Kidney tubule cell (primary cell): Measurements from ENCODE around the gene MORN5.
"Not testable (repeated sequence)": the region's sequence is repeated elsewhere in the genome, so short reads cannot be mapped to it uniquely, and the experiment has no call there.

ENCODE experiments used
- DNase-seq: peaks from one replicate; pipeline ENCODE4 v3.0.0-alpha.2; 2018; ENCODE audit warnings: low spot score

Gene MORN5

GRCh38 chr9:122159026-122159924 lies at the start of gene MORN5, which contains the start of gene NDUFA8:
Gene MORN5, plus strand, starts transcription at chr9:122159908. Its CDS starts 65 bp downstream, at chr9:122159973.
Gene NDUFA8, minus strand, starts transcription at chr9:122159779. Its CDS starts 102 bp downstream, at chr9:122159677.
- DNase-seq, result peak; percentile 96

- DNase-seq, result no peak
Measured at GRCh38 chr9:122110100-122110833, 49.4 kb upstream of the MORN5 start.

- no peak for DNase-seq
Measured at GRCh38 chr9:122111413-122112085, 48.2 kb upstream of the MORN5 start.

GRCh38 chr9:122112238-122112637 lies 47.5 kb upstream of the MORN5 start:
- no peak for DNase-seq

- no peak for DNase-seq
Measured at GRCh38 chr9:122113574-122113973, 46.1 kb upstream of the MORN5 start.

DNA sequence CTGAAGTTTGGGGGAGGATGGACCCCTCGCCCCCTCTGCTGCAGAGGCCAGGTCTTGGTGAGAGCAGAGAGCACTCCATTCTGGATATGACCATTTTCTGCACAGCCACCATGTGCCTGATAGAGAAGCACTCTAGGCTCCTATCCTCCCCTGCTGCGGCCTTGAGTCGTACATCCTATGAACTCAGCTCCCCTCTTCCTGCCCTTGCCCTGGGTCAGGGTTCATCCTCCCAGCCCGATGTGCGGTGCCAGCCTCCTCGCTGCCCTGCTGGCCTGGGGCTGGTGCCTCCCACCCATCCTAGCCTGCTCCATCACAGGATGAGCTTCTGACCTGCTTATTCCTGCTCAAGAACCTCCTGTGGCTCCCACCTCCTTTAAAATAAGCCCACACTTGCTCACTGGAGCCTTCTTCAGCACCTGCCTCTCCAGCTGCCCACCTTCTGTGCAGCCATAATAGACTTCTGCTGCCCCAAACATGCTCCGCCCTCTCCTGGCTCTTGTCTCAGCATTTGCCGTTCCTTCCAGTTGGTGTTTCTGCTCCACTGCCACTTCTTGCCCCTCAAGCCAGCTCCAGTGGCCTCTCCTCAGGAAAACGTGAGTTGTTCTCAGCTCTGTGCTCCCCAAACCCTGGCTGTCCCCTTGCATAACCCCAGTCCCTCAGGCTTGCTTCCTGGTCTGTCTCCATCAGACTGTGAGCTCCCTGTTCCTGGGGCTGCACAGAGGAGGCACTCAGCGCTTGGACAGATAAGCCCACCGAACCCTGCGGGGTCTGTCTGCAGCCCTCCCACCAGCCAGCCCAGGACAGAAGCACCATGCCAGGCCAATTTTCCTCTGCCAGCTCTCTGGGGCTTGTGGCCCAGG lies 44.3 kb upstream of the MORN5 start:
- no peak for DNase-seq

- peak; percentile 79 for DNase-seq
Measured at GRCh38 chr9:122116040-122116439, 43.7 kb upstream of the MORN5 start.

- DNase-seq, result no peak
Measured at GRCh38 chr9:122116448-122117173, 43.1 kb upstream of the MORN5 start.

DNA sequence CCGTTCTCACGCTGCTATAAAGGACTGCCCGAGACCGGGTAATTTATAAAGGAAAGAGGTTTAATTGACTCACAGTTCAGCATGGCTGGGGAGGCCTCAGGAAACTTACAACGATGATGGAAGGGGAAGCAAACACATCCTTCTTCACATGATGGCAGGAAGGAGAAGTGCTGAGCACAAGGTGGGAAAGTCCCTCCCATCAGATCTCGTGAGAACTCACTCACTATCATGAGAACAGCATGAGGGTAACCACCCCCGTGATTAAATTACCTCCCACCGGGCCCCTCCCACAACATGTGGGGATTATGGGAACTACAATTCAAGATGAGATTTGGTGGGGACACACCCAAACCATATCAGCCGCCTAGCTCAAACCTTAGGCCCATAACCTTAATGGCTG lies 42.5 kb upstream of the MORN5 start:
- DNase-seq, result not testable (repeated sequence)

- no peak for DNase-seq
Measured at GRCh38 chr9:122118343-122119165, 41.2 kb upstream of the MORN5 start.

GRCh38 chr9:122119166-122119521 lies 40.6 kb upstream of the MORN5 start:
- DNase-seq, result peak; percentile 40

DNA sequence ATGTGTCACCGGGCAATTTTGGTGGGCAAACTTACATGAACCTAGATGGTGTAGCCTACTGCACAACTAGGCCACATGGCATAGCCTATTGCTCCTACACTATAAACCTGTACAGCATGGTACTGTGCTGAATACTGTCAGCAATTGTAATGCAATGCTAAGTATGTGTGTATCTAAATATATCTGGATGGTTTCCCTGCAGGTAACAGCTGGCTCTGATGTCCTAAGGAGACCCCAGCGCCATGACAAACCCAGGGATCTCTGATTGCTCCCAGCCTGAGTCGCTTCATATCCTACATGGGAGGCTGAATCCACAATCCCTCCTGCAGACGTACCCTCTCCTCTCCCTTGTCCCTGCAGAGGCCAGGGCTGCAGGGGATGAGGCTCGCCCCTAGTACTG lies 40.0 kb upstream of the MORN5 start:
- DNase-seq, result no peak

GRCh38 chr9:122120316-122121071 lies 39.2 kb upstream of the MORN5 start:
- no peak for DNase-seq

GRCh38 chr9:122121391-122121790 lies 38.3 kb upstream of the MORN5 start:
- no peak for DNase-seq

DNA sequence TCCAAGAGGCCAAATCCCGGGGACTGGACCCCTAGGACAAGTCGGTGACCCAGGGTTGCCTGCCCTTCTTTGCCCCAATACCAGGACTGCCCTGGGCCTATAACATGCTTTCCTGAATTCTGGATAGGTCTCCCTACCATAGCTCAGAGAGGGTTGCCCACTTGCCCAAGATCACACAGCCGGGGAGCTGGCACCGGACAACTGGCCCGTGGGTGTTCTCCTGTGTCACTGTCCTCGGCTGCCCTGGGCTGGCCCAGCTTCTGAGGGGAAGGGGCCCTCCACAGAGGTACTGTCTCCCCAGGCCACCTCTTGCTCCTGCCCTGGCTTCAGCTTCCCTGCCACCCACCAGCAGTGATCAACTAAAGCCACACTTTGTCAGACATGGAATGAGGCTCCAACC lies 37.8 kb upstream of the MORN5 start:
- DNase-seq, result no peak

DNA sequence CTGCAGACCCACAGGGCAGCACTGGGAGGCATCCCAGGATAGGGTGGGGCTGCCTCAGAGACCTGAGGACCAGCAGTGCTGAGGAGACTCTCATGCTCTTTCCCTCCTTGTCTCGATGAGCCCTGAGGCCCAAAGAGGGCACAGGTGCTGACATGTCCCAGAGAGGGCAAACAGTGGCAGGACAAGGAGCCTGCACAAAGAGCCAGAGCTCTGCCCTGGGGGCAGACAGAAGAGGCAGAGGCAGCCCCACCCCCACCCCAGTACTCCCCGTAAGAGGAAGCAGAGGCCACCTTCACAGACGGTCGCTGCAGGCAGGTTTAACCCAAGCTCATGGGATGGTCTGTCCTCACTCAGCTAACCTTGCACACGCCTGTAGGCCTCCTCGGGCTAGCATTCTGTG lies 37.2 kb upstream of the MORN5 start:
- DNase-seq, result no peak

GRCh38 chr9:122122903-122123632 lies 36.6 kb upstream of the MORN5 start:
- peak; percentile 73 for DNase-seq

DNA sequence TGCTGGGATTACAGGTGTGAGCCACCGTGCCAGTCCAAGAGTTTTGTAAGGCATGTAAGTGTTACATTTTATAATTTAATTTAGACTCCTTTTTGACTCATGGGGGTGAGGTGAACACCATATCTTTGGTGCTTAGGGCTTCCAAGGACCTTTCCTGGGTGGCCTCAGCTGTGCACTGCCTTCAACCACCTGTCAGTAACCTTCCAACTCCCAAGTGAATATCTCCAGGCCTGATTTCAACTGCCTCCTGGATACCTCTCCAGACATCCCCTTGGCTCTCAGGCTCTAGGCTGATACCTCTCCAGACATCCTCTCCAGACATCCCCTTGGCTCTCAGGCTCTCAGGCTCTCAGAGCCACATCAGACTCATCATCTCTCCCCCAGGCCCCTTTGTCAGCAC lies 35.7 kb upstream of the MORN5 start:
- no peak for DNase-seq

- DNase-seq, result no peak
Measured at GRCh38 chr9:122124528-122124927, 35.2 kb upstream of the MORN5 start.
